Ishikawa (cell line): ENCODE results near the gene PUS3.

Source experiments
- CEBPB ChIP-seq: IDR thresholded peaks from 2 replicates; pipeline ENCODE4 v1.6.1; 2012
- CREB1 ChIP-seq: IDR thresholded peaks from 2 replicates; pipeline ENCODE4 v1.6.1; 2012; ENCODE audit warnings: low read depth
- EGR1 ChIP-seq: IDR thresholded peaks from 2 replicates; pipeline ENCODE4 v1.6.1; 2012
- EP300 ChIP-seq: IDR thresholded peaks from 2 replicates; pipeline ENCODE4 v1.6.1; 2012; ENCODE audit warnings: borderline replicate concordance
- FOXM1 ChIP-seq: IDR thresholded peaks from 2 replicates; pipeline ENCODE4 v1.6.1; 2012; ENCODE audit warnings: low read depth, borderline replicate concordance
- MAX ChIP-seq: IDR thresholded peaks from 2 replicates; pipeline ENCODE4 v1.6.1; 2012
- NFIC ChIP-seq: IDR thresholded peaks from 2 replicates; pipeline ENCODE4 v1.6.1; 2012
- RAD21 ChIP-seq: IDR thresholded peaks from 2 replicates; pipeline ENCODE4 v1.6.1; 2012; ENCODE audit warnings: low read depth
- REST ChIP-seq: IDR thresholded peaks from 2 replicates; pipeline ENCODE4 v1.6.1; 2012; ENCODE audit warnings: low read depth, mild to moderate bottlenecking
- TAF1 ChIP-seq: IDR thresholded peaks from 2 replicates; pipeline ENCODE4 v1.6.1; 2012; ENCODE audit warnings: low read depth, mild to moderate bottlenecking
- TCF12 ChIP-seq: IDR thresholded peaks from 2 replicates; pipeline ENCODE4 v1.6.1; 2012; ENCODE audit warnings: low read depth
- TEAD4 ChIP-seq: IDR thresholded peaks from 2 replicates; pipeline ENCODE4 v1.6.1; 2012
- USF1 ChIP-seq: IDR thresholded peaks from 2 replicates; pipeline ENCODE4 v1.6.1; 2012
- YY1 ChIP-seq: IDR thresholded peaks from 2 replicates; pipeline ENCODE4 v1.6.1; 2012; ENCODE audit warnings: low read depth
- ZBTB7A ChIP-seq: IDR thresholded peaks from 2 replicates; pipeline ENCODE4 v1.6.1; 2012; ENCODE audit warnings: low read depth

The PUS3 gene

GRCh38 chr11:125946712-125947418, 43.9 kb upstream of the PUS3 start:
- no peak for TF ChIP-seq TCF12
- no peak for TF ChIP-seq TEAD4
- no peak for TF ChIP-seq CEBPB
- no peak for TF ChIP-seq YY1
- TF ChIP-seq TAF1: no peak
- TF ChIP-seq CREB1: no peak
- TF ChIP-seq USF1: no peak
- no peak for TF ChIP-seq ZBTB7A
- TF ChIP-seq EP300: no peak
- TF ChIP-seq EGR1: no peak
- TF ChIP-seq NFIC: no peak
- no peak for TF ChIP-seq REST
- TF ChIP-seq FOXM1: no peak
- TF ChIP-seq RAD21: no peak
- no peak for TF ChIP-seq MAX

GRCh38 chr11:125945797-125946520, 43.0 kb upstream of the PUS3 start, which contains the start of gene VSIG10L2:
Gene VSIG10L2, plus strand, starts transcription at chr11:125946044. Its CDS starts 12 bp downstream, at chr11:125946056.
- no peak for TF ChIP-seq CREB1
- TF ChIP-seq NFIC: no peak
- no peak for TF ChIP-seq MAX
- no peak for TF ChIP-seq TEAD4
- no peak for TF ChIP-seq REST
- TF ChIP-seq CEBPB: no peak
- no peak for TF ChIP-seq TCF12
- no peak for TF ChIP-seq USF1
- TF ChIP-seq YY1: no peak
- TF ChIP-seq TAF1: no peak
- TF ChIP-seq EP300: no peak
- no peak for TF ChIP-seq FOXM1
- no peak for TF ChIP-seq ZBTB7A
- TF ChIP-seq RAD21: no peak
- TF ChIP-seq EGR1: no peak

- TF ChIP-seq FOXM1 (no peak), CREB1 (no peak), ZBTB7A (no peak), EP300 (no peak), CEBPB (no peak), TEAD4 (no peak), EGR1 (no peak), REST (no peak)
These were observed 42.2 kb upstream of the PUS3 start for GRCh38 chr11:125945011-125945796.
